Germinal center (tissue), 1 donor: ENCODE measurements around the gene HDAC7.
A peak's percentile ranks its signal among the peaks of the same experiment; 100 is the strongest.

Experiments used
- DNase-seq: peaks from one replicate; pipeline ENCODE4 v3.0.0; 2012; ENCODE audit warnings: mixed read lengths, low spot score

The HDAC7 gene

DNA sequence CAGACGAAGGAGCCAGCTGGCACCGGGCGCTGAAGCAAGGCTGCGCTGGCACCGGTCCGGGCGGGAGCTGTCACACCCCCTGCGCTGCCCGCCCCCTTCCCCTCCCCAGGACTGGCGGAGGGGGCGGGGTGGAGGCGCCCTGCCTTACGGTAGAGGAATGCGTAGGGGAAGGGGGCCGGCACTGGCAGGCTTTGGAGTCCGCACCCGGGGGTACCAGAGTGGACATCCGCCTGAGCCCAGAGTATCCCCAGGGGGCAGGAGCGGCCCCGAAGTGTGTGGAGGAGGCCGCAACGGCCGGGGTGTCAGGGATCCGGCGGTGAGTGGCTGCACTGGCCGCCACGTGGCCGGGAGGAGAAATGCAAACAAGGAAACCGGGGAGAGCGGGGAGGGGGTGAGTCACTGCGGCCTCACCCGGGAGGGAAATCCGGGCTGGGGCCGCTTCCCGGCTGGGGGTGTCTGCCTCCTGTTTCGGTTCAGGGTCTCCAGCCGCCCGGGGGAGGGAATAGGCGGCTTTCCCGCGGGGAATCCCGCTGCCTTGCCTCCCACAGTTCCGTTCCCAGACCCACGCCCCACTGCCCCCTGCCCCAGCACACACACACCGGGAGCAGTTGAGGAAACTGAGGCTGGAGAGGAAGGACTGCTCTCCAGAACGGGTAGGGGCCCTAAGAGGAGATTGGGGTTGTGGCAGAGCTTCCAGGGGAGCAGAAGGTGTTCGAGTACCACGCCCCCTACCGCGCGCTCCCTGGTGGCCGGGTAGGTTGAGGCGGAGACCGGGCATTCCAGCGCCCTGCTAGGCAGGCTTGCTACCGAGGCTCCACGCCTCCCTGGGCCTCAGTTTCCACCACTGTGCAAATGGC is 60.6 kb downstream of the HDAC7 start, which contains the start of gene RAPGEF3:
RAPGEF3 (minus strand) TSS at position 47 of the 857 bp plus-strand sequence. CDS start 324 bp downstream, outside the sequence.
- peak; percentile 81 for DNase-seq

- DNase-seq = no peak
These were observed 61.2 kb downstream of the HDAC7 start for GRCh38 chr12:47758584-47758833.

DNA sequence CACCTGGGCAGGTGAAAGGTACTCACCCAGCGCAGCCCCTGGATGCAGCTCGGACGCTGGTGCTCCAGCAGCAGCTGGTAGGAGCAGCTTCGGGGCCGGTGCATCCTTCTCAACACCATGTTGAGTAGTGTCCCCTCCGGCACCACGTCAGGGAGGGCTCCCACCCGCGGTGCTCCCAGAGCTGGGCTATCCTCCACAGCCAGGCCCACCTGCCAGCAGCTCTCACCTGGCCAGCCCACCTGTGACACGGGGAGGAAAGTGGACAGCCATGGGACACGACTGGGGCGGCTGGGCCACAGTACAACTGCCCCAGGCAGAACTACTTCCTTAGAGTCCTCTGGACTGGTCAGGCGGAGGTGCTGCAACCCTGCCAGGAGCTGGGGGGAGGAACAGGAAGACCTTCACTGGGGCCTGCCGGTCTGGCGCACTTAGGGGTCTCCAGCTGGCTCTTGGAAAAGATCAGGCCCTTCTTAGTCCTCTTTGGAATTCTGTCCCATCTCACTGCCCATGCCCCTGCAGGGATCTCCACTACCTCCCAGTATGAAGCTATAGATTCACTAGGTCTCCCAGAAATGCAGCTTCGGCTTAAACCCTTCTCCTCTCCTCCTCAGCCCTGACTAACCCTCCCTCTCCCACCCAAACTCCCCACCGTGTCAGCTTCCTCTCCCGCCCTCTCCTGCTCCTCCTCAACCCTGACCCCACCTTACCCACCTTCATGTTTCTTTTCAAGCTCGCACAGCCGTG is 61.7 kb downstream of the HDAC7 start:
- no peak for DNase-seq

DNA sequence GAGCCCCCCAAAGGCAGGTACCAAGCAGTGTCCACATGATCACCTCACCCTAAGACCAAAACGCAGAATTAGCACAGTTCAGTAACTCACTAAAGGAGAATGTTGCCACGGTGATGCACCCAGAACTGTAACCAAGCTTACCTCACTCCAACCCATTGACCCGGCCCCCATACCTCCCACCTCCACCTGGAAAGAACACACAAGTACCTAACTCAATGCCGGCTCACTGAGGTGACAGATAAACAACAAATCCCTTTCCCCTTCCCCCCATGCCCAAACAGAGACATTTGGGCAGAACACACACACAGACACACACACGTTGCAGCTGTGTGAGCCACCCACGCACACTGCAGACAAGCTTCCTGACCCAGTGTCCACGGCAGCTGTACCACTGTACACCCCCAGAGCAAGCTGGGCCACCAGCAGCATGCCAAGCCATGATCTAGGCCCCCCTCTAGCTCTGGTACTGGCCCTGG is 62.3 kb downstream of the HDAC7 start:
- no peak for DNase-seq

GRCh38 chr12:47755655-47756562 is 63.8 kb downstream of the HDAC7 start:
- no peak for DNase-seq

GRCh38 chr12:47754881-47755280 is 64.8 kb downstream of the HDAC7 start:
- DNase-seq = no peak

- no peak for DNase-seq
These were observed 65.6 kb downstream of the HDAC7 start for GRCh38 chr12:47754126-47754525.

GRCh38 chr12:47753021-47754001 is 66.4 kb downstream of the HDAC7 start:
- no peak for DNase-seq

DNA sequence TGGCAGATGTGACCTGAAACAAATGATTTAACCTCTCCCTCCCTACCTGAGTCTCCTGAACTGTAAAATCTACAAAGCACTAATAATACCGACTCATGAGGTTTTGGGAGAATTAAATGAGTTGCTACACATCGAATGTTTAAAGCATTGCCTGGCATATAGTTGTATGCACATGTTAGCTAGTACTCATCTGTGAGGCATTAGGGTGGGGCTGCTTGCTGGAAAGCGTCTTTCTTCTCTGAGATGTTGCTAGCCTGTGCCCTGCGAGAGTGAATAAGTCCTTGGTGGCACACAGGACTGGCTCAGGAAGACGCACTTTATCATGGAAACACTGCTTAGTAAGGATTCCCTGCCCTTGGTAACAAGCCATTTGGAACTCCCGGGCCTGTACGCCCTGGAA is 67.2 kb downstream of the HDAC7 start:
- DNase-seq = no peak

GRCh38 chr12:47752121-47752520 is 67.6 kb downstream of the HDAC7 start:
- DNase-seq = no peak

DNA sequence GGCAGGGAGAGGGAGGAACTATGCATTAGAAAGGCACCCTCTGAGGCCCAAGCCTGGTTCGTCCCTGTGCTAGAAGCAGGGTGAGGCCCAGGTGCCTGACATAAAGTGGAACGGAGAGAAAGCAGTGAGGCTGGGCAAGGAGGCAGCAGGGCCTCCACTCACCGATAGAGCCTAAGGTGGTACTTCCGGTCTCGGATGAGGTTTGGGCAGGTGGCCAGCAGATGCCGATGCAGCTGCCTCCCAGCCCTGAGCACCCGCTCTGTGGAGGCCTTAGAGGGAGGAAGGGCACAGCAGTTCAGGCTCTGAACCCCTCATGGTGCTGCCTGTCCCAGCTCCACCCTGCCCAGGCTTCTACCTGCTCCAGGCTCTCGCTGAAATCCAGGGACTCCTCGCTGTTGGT is 68.1 kb downstream of the HDAC7 start:
- DNase-seq = no peak

- no peak for DNase-seq
These were observed 68.7 kb downstream of the HDAC7 start for GRCh38 chr12:47750916-47751470.

- DNase-seq = no peak
These were observed 69.4 kb downstream of the HDAC7 start for GRCh38 chr12:47750229-47750798.

- no peak for DNase-seq
These were observed 70.8 kb downstream of the HDAC7 start for GRCh38 chr12:47748899-47749298.

DNA sequence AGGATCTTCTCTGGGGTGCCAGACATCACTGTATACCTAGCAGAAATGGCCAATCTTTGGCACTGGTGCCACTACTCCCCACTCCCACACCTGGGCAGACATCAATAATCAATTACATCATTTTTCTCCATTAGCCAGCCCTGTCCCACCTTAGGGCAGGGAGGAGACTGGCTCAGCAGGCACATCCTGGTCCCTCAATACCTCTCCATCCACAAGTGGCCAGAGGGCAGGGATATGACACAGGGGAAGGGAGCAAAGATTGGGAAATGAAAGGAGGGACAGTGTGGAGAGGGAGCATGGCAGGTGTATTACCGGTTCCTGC is 71.2 kb downstream of the HDAC7 start:
- no peak for DNase-seq

DNA sequence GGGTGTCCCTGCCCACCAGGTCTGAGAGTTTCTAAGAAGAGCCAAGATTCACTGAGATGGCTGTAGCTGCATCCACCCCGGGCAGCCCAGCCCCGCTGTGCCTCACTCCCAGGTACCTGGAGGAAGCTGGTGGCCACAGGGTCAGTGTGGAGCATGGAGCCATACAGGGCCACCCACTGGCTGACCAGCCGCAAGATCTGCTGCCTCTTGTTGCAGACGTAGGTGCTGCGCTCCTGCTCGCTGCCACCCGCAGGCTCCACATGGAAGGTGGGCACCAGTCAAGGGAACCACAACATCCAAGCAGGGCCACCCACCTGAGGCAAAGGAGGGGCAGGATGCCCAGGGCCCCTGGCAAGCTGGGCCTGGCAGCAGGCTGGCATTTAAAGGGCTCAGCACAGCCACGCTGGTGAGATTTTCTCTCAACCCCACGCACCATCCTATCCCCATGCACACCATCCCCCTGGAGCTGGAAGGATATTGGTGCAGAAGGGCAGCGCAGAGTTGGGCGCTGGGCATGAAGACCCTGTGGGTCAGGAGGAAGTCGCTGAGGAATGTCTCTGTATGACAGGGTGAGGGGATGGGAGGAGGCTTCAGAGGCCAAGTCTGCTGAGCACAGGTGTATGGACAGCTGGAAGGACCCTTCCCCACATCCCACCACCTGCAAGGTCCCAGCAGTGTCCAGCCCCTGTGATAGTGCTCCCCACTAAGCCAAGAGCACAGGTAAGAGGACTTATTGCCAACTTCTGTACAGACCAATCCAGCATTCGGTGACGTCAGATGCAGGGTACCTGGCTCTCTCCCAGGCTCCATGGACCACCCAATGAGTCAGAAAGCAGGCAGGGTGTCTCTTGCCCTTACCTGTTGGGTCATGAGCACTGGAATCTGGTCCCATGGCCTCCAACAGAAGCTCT is 71.9 kb downstream of the HDAC7 start:
- no peak for DNase-seq

DNA sequence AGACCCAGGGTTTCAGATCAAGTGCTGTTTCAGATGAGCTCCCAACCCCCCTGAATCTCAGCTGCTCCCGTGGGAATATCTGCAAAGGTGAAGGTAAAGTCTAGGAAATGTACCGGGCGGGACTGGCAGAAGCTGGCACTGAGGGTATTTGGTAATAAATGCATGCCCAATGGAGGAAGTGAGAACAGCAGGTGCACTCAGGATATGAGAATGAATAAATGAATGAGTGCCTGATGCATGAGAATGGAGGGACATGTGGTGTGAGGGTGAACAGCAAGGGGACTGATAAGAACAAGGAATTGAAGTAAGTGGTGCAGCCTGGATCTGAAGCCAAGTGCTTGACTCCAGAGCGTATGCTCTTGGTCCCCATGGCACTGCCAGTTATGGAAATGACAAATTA is 72.6 kb downstream of the HDAC7 start:
- peak; percentile 78 for DNase-seq

DNA sequence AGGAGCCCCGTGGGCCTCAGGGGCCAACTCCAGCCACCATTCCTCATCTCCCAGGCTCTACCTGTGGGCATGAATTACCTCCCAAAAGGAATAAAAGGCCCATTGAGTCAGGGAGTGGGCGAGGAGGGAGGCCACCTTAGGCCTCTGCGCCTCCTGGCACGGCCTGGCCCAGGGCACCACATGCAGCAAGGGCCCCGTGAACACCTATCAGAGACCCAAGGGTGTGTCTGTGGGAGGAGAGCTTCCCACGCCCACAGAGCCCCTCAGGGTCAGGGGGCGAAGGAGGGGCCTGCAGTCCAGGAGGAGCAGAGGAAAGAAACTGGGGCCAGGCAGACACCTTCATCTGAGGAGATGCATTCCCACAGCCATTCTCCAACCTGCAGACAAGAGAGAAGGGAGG is 73.2 kb downstream of the HDAC7 start:
- no peak for DNase-seq

- DNase-seq = no peak
These were observed 73.6 kb downstream of the HDAC7 start for GRCh38 chr12:47746073-47746472.
